Ishikawa (cell line): Measurements from ENCODE around the gene HS3ST5.

Experiments
- CEBPB ChIP-seq: IDR thresholded peaks from 2 replicates; pipeline ENCODE4 v1.6.1; 2012
- FOXM1 ChIP-seq: IDR thresholded peaks from 2 replicates; pipeline ENCODE4 v1.6.1; 2012; ENCODE audit warnings: low read depth, borderline replicate concordance
- RAD21 ChIP-seq: IDR thresholded peaks from 2 replicates; pipeline ENCODE4 v1.6.1; 2012; ENCODE audit warnings: low read depth
- TF ChIP-seq, protein P1 (sequence below): IDR thresholded peaks from 2 replicates; pipeline ENCODE4 v1.6.1; 2012

DNA sequence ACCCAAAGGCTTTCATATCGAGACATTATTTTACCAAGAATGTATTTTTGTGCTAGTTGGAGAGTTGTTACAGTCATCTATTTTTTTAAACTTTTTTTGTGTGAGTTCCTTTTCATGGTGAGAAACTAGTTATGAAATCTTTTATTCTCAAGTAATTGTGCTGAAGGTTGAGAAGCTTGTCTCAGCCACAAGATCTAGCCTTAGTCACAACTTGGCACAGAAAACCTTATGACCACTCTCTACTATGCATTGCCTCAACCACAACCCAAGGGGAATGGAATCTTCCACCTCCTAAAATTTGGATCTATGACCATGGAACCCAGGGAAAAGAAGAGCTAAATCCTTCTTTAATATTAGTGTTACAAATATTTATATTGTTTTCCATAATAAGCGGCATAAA, 58.5 kb downstream of the HS3ST5 start:
- TF ChIP-seq FOXM1, result no peak
- TF ChIP-seq, protein P1, sequence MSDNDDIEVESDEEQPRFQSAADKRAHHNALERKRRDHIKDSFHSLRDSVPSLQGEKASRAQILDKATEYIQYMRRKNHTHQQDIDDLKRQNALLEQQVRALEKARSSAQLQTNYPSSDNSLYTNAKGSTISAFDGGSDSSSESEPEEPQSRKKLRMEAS, result no peak
- no peak for TF ChIP-seq RAD21
- TF ChIP-seq CEBPB, result no peak
